ENCODE measurements around the gene PRPF19.

DNA sequence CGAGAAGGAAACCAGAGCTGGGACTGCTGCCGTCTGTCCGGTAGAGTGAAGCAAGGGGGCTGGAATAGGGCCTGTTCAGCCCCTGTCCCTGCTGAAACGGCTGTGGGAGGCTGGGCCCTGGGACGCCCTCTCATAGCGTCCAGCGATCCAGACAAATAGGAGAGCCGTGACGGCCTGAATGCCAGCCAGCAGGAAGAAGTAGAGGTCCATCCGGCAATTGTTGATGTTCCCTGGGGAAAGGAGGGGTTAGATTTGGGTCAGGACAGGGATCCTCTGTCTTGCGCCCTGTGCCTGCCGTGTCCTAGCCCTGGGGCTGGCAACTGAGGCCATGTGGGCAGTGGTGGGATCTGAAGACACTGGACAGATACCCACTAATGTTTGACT is 30.8 kb upstream of the PRPF19 start:
- TF ChIP-seq POLR2AphosphoS5 (IDR thresholded peaks at IDR 0.05; ENCODE audit: low read depth, low read length) (no peak; the same call in 1 of the 2 replicates), PAX5 (IDR thresholded peaks at IDR 0.05; ENCODE audit: insufficient read depth, low read length, severe bottlenecking) (no peak), POLR2A (IDR thresholded peaks at IDR 0.05; ENCODE audit: low read depth, low read length) (no peak), TAF1 (IDR thresholded peaks at IDR 0.05; ENCODE audit: low read depth, low read length) (no peak)
